HUES64 (cell line): ENCODE data around the gene DDX18.

Source experiments
- H3K27ac ChIP-seq: 2 replicates; pipeline ENCODE4 v1.7.0; 2013; ENCODE audit warnings: low read depth, low read length, inconsistent platforms
- H3K27me3 ChIP-seq: 2 replicates; pipeline ENCODE4 v1.6.1; 2013; ENCODE audit warnings: mild to moderate bottlenecking, low read length; ENCODE audit not compliant: insufficient read depth
- H3K36me3 ChIP-seq: 2 replicates; pipeline ENCODE4 v1.6.1; 2013; ENCODE audit warnings: mild to moderate bottlenecking, low read length; ENCODE audit not compliant: insufficient read depth
- H3K4me1 ChIP-seq: 2 replicates; pipeline ENCODE4 v1.6.1; 2013; ENCODE audit warnings: mild to moderate bottlenecking, low read length, moderate library complexity; ENCODE audit not compliant: insufficient read depth
- H3K4me3 ChIP-seq: 2 replicates; pipeline ENCODE4 v1.5.1; 2013; ENCODE audit warnings: mild to moderate bottlenecking, low read length, moderate library complexity
- H3K9ac ChIP-seq: 2 replicates; pipeline ENCODE4 v1.6.1; 2013; ENCODE audit warnings: mild to moderate bottlenecking, low read depth, low read length
- H3K9me3 ChIP-seq: 2 replicates; pipeline ENCODE4 v1.6.1; 2013; ENCODE audit warnings: low read depth, low read length; ENCODE audit not compliant: insufficient read depth
- WGBS: fragments of 150-250, 120-280 bp; methylation state at CpG from one replicate; pipeline ENCODE4 v1.1.7; 2013; ENCODE audit warnings: missing lambda C conversion rate; 5-methylcytosine and 5-hydroxymethylcytosine counted together

The DDX18 gene

GRCh38 chr2:117858336-117858735 lies 43.8 kb downstream of the DDX18 start:
- H3K27ac ChIP-seq = no peak overlapping the region
- WGBS = 90% methylated on average over 17 of the region's 17 CpGs
- no peaks in the 10 kb centered on the region for H3K9me3 ChIP-seq
- H3K4me1 ChIP-seq = no peaks in the 10 kb centered on the region
- H3K27me3 ChIP-seq = no peaks in the 10 kb centered on the region
- no peak overlapping the region for H3K4me3 ChIP-seq
- no peak overlapping the region for H3K9ac ChIP-seq
- no peaks in the 10 kb centered on the region for H3K36me3 ChIP-seq

- Histone ChIP-seq H3K4me3 (no peak overlapping the region), H3K27me3 (no peaks in the 10 kb centered on the region), H3K9me3 (no peaks in the 10 kb centered on the region), H3K27ac (no peak overlapping the region), H3K4me1 (no peaks in the 10 kb centered on the region), H3K36me3 (no peaks in the 10 kb centered on the region), H3K9ac (no peak overlapping the region)
- WGBS = 92% methylated on average over 41 of the region's 41 CpGs
Observed at GRCh38 chr2:117858892-117859531, 44.5 kb downstream of the DDX18 start.

GRCh38 chr2:117859532-117859911 lies 45.0 kb downstream of the DDX18 start:
- Histone ChIP-seq H3K27ac (no peak overlapping the region), H3K36me3 (no peaks in the 10 kb centered on the region), H3K27me3 (no peaks in the 10 kb centered on the region), H3K4me3 (no peak overlapping the region), H3K4me1 (no peaks in the 10 kb centered on the region), H3K9me3 (no peaks in the 10 kb centered on the region), H3K9ac (no peak overlapping the region)
- 95% methylated on average over 44 of the region's 44 CpGs for WGBS

GRCh38 chr2:117859924-117860647 lies 45.6 kb downstream of the DDX18 start:
- no peak overlapping the region for H3K9ac ChIP-seq
- no peaks in the 10 kb centered on the region for H3K9me3 ChIP-seq
- WGBS = 91% methylated on average over 69 of the region's 69 CpGs
- H3K36me3 ChIP-seq = no peaks in the 10 kb centered on the region
- H3K27ac ChIP-seq = no peak overlapping the region
- no peak overlapping the region for H3K4me3 ChIP-seq
- no peaks in the 10 kb centered on the region for H3K4me1 ChIP-seq
- H3K27me3 ChIP-seq = no peaks in the 10 kb centered on the region

- H3K27me3 ChIP-seq = no peaks in the 10 kb centered on the region
- H3K4me1 ChIP-seq = no peaks in the 10 kb centered on the region
- H3K9me3 ChIP-seq = no peaks in the 10 kb centered on the region
- H3K27ac ChIP-seq = no peak overlapping the region
- H3K36me3 ChIP-seq = no peaks in the 10 kb centered on the region
- no peak overlapping the region for H3K4me3 ChIP-seq
- no peak overlapping the region for H3K9ac ChIP-seq
Observed at GRCh38 chr2:117862459-117862858, 48.0 kb downstream of the DDX18 start.

DNA sequence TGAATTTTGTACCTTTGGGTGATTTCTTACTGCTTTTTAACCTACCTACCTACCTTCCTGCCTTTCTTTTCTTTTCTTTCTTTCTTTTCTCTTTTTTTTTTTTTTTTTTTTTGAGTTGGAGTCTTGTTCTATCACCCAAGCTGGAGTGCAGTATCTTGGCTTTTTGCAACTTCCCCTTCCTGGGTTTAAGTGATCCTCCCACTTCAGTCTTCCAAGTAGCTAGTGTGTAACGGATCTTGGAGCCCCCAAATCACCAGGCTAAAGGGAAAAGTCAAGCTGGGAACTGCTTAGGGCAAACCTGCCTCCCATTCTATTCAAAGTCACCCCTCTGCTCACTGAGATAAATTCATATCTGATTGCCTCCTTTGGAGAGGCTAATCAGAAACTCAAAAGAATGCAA lies 61.3 kb downstream of the DDX18 start:
- no peaks in the 10 kb centered on the region for H3K9me3 ChIP-seq
- 57% methylated on average over 1 of the region's 1 CpG for WGBS
- H3K27ac ChIP-seq = no peak overlapping the region

DNA sequence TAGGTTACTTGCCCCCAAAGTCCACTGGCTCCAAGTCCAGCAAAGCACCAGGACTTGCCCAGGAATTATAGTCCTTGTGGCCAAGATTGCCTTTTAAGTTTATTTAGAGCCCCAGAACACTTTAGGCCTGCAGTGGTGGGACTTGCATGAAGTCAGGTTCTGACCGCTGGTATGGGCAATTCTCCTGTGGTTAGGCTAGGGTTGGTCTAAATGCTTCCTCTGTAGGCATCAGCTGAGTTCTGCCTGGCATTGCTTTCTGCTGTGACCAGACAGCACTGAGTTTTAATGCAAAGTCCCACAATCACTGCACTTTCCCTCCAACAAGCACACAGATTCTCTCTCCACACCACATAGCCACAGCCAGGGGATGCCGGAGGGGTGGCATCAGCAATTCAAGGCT lies 64.5 kb downstream of the DDX18 start:
- WGBS = 92% methylated on average over 2 of the region's 2 CpGs
- Histone ChIP-seq H3K36me3 (no peaks in the 10 kb centered on the region), H3K27ac (no peak overlapping the region), H3K27me3 (no peaks in the 10 kb centered on the region), H3K9me3 (peaks cover 14% of the 10 kb centered on the region; the same call in 1 of the 2 replicates), H3K4me3 (no peak overlapping the region), H3K9ac (no peak overlapping the region), H3K4me1 (no peaks in the 10 kb centered on the region)

More for the DNA sequence above, 61.3 kb downstream of the DDX18 start:
- no peaks in the 10 kb centered on the region for H3K27me3 ChIP-seq
- H3K9ac ChIP-seq = no peak overlapping the region
- H3K4me1 ChIP-seq = no peaks in the 10 kb centered on the region
- no peak overlapping the region for H3K4me3 ChIP-seq
- no peaks in the 10 kb centered on the region for H3K36me3 ChIP-seq
